ENCODE results near the gene MT1HL1.

The MT1HL1 gene

DNA sequence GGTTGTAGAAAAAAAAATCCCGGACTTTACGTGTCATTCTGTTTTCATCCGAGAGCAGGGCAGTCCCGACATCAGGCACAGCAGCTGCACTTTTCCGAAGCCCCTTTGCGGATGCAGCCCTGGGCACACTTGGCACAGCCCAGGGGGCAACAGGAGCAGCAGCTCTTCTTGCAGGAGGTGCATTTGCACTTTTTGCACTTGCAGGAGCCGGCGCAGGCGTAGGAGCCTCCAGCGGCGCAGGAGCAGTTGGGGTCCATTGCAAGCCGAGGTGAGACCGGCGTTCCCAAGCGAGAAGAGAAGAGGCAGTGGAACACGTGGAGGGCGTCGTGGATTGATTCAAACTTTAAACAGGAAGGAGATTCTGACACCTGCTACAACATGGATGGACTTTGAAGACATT lies at the start of gene MT1HL1:
MT1HL1 (minus strand) TSS at position 326 of the 400 bp plus-strand sequence; CDS start at position 257, 69 bp downstream.
- DNase-seq (ENCODE audit: extremely low read depth in 1 of 2, low read depth in 1 of 2): no peak

DNA sequence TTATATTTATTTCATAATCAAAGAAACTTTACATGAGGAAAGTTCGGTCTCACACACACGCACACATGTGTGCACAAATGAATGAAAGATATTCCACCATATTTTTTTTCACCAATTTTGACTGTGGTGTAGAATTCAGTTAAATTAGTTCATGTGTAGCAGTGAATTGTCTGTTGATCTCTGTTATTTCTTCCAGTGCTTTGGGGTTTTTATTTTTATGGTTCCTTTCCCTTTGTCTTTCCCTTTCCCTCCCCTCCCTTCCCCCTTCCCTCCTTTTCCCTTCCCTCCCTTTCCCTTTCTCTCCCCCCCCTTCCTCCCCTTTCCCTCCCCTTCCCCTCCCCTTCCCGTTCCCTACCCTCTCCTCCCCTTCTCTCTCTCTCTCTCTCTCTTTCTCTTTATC lies 46.7 kb upstream of the MT1HL1 start:
- DNase-seq (ENCODE audit: extremely low read depth in 1 of 2, low read depth in 1 of 2): no peak

DNA sequence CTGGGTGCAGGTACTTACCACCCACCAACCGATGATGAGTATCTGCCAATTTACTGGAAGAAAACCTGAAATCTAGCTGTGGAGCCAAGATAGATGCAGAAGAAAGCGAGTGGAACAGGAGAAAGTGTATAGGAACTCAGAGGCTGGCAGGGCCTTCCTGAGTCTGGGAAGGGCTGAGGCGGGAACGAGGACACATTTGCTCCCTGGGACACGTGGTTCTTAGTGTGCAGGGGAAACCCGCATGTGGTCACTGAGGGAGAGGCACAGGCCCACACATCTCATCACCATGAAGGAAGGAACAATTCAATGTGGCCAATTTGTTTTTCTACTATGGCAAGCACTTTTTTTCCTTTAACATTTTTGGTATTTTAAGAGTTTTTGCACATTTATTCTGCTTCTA lies 45.9 kb upstream of the MT1HL1 start:
- DNase-seq (ENCODE audit: extremely low read depth in 1 of 2, low read depth in 1 of 2): no peak

DNA sequence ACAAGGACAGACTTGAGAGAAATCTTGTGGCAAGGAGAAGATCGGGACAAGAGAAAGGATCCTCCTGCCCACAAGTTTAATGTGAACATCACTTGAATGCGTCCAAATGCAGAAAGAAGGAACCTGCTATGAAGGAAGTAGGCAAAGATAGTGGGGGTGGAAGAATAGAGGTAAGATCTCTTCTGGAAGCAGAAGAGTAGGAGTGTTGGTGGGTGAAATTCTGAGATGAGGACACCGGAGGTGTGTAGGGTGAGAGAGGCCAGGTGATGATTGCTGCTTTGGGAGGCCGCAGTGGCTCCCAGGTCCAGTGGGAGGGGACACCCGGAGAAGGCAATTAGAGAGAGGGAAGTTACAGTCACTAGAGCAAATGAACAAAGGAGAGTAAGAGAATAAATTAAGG lies 44.6 kb upstream of the MT1HL1 start:
- no peak for DNase-seq (ENCODE audit: extremely low read depth in 1 of 2, low read depth in 1 of 2)

DNA sequence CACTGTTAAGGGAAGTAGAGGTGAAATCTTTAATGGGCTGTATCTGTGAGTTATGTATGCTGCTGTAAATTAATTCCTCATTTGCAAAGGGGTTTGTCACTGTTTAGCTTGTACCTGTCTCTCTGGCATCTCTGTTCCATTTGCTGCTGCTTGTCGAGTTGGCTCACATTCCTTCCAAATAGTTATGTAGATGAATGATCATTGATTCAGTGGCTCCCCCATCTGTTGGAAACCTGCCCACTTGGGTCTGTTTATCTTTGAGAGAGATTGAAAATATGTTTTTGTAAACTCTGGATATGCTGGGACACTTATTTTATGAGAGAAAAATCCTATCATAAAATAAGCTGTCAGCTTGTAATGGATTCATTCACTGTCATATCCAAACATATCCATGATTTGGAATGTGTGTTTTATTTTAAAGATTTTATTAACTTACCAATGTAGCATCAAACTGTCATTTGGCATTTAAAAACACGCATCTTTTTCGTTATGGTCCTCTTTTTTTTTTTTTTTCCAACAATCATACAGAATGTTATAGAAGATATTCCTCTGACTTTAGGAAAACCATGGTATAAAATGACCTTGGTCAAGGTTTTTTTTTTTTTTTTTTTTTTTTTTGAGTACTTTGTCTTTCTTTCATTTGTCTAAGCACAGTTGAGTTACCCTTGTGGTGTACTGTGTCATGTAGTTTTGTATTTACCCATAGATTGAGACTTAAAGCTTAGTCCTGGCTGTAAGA lies 41.2 kb upstream of the MT1HL1 start:
- no peak for DNase-seq (ENCODE audit: extremely low read depth in 1 of 2, low read depth in 1 of 2)

DNA sequence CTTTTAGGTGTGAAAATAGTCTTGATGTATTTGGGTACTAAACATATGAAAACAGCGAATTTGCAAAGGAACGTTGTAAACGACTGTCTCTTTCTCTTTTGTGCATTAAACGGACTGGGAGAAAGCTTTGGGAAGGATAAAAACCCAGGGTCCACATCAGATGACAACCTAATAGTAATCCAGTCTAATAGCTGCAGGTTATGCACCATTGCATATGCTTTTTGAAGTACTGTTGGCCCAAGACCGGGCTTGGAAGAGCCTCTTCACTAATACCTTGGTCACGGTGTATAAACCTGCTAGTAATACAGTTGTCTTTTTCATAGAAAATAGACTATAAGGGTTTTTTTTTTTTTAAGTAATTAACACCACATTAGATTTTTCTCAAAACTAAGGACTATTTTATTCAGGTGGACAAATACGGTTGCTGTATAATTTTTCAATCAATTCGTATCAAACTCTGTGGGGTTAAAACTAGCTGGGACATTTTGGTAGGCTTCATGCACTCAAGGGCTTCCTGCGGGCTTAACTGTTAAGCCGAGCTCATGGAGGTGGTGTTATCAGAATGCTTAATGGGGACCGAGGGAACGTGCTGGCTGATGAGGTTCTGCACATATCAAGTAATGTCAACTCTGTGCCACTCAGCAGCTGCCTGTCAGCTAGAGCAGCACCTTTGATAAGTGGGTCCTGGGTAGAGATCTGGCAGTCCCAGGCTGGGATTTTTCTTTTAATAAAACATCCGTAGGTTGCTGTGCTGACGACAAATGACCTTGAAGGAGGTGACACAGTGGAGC lies 39.8 kb upstream of the MT1HL1 start:
- no peak for DNase-seq (ENCODE audit: extremely low read depth in 1 of 2, low read depth in 1 of 2)

DNA sequence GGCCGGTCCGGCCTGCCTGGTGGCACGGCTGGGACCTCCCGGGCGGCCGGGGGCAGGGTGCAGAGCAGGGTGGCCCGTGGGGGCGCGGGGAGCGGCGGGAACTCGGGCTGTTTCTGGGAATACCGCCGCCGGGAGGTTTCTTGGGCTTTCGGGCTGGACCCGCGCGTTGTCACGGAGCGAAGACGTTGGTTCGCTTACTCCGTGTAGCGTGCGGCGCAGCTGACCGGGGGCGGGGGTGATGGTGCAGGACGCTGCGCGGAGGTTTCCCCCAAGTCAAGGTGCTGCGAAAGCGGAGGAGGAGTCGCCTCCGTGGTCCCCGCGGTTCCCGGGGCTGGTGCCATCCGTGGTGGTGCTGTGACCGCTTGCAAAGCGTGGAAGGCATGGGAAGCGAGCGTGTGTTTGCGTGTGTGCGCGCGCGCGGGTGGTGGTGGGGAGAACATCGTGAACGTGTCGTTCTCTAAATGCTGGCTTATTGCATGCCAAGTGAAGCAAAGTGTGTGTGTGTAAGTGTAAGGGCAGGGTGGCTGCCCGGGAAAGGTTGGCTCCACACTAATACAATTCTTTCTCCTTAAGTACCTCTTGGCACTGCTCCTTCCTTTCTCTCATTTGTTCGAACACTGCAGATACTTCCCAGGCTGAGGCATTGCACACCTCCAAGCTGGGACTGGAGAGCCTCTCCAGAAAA lies 38.8 kb upstream of the MT1HL1 start:
- no peak for DNase-seq (ENCODE audit: extremely low read depth in 1 of 2, low read depth in 1 of 2)

DNA sequence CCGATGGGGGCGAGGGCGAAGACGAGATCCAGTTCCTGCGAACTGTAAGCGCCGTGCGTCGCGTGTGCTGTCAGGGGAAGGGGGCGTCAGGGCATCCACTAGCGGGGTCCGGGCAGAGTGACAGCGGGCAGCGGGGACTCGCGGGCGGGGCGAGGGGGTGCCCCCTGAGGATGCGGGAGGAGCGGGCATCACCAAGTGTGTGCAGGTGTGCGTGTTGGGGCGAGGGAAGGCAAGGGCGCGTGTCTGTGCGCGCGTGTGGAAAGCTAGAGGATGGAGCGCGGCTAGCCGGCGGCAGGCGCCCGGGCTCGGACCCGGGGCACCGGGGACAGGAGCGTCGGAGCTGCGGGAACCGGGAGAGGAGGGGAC lies 38.3 kb upstream of the MT1HL1 start:
- no peak for DNase-seq (ENCODE audit: extremely low read depth in 1 of 2, low read depth in 1 of 2)

DNA sequence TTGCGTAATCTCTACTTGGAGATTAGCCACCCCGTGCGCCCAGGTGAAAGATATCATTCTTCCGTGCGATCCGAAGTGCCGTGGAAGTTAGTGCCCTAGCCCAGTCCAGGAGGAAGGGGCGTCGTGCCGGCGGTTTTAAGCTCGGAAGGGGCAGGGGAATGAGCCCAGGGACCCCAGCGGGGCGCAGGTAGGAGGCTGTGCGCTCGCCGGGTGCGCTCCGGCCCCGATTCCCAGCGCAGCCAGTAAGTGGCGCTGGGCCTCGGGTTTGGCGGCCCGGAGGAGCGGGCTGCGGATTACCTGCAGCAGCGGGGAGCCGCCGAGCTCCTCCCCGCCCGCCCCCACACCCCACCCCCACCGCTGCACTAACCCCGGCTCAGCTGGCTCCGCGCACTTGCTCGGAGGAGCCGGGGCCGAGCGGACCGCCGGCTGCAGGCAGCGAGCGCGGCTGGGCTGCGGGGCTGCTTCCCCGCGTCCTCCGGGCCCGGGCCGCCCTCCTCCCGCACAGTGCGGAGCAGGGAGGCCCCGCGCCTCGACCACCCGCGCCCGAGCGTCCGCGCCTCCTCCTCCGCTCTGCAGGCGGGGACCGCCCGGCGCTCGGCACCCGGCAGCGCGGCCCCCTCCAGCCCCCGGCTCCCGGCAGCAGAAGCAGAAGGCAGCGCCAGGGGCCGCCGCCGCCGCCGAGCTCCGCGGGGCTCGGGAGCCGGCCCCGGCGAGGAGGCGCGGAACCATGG lies 37.7 kb upstream of the MT1HL1 start, which contains the start of gene RYR2:
RYR2 (plus strand) TSS at position 390 of the 731 bp plus-strand sequence; CDS start at position 728, 338 bp downstream.
- no peak for DNase-seq (ENCODE audit: extremely low read depth in 1 of 2, low read depth in 1 of 2)

DNA sequence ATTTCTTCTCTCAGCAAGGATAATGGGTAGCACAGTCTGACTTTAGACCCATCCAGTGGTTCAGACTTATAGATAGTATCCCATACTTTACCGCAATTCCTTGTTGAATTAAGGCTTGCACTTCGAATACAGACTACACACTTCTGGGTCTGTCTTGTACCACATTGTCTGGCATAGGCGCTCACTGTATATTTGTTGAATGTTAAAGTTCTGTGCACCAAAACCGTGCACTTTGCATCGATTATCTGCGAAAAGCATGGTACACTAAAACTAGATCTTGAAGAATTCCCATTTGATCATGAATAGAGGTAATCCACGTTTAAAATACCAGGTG lies 37.2 kb upstream of the MT1HL1 start:
- DNase-seq (ENCODE audit: extremely low read depth in 1 of 2, low read depth in 1 of 2): no peak

DNA sequence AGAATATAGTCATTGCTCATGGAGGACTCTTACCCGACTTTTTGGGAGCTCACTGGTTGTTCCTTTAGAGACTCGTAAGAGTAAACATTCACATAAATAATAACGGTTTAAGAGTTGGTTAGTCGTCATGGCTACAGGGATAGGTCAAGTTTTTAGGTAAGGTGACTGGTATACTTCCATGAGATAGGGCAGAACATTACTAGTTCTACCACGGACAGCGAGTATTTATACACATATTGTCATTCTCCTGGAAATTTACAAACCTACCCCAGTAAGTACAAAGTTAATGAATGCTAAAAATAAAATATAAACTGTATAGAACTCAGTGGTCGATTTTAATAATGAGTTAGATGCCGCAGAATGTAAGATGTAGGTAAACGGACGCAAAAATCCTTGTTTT lies 36.6 kb upstream of the MT1HL1 start:
- DNase-seq (ENCODE audit: extremely low read depth in 1 of 2, low read depth in 1 of 2): no peak

DNA sequence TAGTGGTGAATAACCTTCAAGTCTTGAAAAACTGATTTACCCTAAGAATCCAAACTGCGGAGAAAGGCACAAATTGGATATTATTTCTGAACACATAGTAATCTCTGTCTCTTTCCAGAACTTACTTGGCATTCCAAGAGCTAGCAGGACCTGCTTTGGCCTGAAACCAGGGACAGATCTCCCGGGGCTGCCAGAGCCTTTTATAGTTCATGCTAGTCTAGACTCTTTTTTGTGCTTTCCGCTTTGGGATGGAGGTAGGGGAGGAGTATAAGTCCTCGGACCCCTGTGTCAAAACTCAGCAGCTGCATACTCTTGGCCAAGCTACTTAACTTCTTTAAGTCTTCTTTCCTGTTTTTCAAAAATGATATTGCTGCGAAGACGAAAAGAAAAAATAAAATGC lies 34.0 kb upstream of the MT1HL1 start:
- no peak for DNase-seq (ENCODE audit: extremely low read depth in 1 of 2, low read depth in 1 of 2)

DNA sequence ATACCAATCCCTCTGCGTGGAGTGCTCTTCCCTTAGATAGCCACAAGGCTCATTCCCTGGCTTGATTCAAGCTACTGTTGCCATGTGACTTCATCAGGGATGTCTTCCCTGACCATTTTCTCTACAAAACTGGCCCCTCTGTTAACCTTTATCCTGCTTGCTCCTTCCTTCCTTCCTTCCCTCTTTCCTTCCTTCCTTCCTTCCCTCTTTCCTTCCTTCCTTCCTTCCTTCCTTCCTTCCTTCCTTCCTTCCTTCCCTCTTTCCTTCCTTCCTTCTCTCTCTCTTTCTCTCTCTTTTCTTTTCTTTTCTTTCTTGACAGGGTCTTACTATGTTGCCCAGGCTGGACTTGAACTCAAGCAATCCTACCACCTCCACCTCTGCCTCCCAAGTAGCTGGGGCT lies 31.5 kb upstream of the MT1HL1 start:
- no peak for DNase-seq (ENCODE audit: extremely low read depth in 1 of 2, low read depth in 1 of 2)

DNA sequence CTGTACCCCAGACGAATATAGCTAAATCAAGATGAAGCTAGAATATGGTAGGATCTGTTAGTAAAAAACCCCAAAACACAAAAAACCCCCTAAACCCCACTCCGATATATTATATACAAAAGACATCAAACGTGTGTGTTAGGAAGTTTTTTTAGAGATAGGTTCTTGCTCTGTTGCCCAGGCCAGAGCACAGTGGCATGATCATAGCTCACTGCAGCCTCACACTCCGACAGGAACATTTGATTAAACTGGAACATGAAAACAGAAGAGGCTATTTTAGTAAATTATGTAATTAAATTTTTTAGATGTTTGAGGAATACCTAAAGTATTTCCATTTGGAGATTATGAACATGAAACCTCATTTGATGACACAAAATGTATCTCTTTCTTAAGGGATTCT lies 29.6 kb upstream of the MT1HL1 start:
- no peak for DNase-seq (ENCODE audit: extremely low read depth in 1 of 2, low read depth in 1 of 2)

DNA sequence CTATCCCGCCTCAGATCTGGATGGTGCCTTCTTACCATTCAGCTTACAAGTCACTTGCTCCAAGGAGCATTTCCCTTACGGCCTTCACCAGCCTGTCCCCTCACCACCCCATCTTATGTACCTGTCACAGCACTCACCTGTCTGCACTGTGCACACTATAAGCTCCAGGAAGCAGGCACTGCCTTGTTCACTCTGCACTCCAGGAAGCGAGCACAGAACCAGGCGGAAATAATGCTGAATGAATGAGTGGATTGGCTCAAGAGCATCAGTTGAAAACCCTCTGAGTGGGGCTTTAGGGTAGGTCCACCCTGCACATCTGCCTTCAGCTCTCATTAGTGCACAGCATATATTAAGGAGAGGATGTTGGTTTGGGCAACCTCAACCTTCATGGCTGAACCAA lies 28.8 kb upstream of the MT1HL1 start:
- no peak for DNase-seq (ENCODE audit: extremely low read depth in 1 of 2, low read depth in 1 of 2)

DNA sequence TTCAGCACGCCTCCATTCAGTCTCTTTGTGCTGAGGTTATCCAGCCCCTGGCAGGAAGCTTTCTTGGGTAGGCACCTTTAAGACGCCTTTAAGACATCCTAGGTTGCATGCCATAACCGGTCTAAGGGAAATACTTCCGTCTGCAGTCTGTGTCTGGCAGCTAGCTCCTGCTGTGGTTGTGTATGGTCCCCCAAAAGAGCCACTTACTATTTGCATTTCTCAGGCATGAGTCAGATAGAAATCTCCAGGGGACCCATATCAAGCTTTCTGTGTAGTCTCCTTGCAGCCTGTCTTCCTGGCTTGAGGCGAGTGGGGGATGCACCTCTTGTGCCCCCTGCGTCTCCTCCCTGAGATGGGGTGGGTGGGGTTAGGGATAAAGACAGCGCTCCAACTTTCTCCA lies 27.8 kb upstream of the MT1HL1 start:
- no peak for DNase-seq (ENCODE audit: extremely low read depth in 1 of 2, low read depth in 1 of 2)

DNA sequence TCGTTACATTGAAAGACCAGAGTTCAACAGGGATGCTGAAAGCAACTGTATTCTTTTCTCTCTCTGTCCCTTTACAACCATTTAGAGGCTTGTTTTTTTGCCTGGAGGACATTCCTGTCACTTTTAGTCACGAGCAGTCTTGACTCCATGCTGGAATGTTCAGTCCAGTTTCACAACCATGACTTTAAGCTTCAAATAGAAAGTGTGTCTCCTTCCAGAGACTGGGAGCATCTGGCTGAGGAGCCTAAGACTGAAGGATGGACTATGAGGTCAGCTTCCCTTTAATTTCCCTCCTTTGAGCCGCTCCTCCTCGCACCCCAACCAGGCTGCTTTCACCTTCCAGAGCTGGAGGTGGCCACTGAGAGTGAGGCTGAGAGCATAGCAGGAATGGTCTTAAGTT lies 27.2 kb upstream of the MT1HL1 start:
- DNase-seq (ENCODE audit: extremely low read depth in 1 of 2, low read depth in 1 of 2): no peak

DNA sequence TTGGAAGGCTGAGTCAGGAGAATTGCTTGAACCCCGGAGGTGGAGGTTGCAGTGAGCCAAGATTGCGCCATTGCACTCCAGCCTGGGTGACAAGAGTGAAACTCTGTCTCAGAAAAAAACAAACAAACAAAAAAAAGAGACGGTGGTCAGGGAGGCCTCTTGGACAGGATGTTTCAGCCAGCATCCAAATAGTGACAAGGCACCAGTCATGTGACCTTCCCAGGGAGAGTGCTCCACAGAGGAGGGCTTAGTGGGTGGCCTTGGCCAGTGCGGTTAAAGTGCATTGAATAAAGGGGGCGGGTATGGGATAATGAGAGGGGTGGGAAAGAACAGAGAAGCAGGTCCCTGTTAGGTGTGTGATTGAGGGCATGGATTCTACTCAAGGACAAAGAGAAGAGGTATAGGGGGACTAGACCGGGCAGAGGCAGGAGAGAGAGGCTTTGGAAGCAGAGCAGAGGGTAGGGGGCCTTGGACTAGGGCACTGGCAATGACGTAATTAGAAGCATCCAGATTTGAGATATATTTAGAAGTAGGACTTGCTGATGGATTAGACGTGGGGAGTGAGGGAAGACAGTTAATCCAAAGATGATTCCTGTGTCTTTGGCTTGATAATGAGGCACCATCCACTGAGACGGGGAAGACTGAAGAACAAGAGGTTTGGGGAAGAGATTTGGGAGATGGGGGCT lies 25.8 kb upstream of the MT1HL1 start:
- DNase-seq (ENCODE audit: extremely low read depth in 1 of 2, low read depth in 1 of 2): no peak

DNA sequence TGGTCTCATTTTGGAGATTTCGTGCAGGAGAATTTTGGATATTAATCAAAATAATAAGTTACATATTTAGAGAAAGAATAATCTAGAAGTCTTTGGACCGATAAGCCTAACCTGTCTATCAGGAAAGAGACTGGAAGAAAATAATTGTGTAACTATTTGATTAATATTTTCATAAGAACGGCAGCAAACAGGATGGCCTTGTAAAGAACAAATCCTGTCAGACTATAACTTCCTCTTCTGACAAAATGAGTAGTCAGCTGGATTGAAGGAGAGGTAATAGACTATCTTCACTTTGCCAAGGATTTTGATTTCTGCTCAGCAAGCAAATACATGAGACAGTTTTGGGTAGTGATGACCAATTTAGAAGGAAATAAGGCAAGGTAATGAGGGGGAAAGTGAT lies 25.0 kb upstream of the MT1HL1 start:
- DNase-seq (ENCODE audit: extremely low read depth in 1 of 2, low read depth in 1 of 2): no peak

DNA sequence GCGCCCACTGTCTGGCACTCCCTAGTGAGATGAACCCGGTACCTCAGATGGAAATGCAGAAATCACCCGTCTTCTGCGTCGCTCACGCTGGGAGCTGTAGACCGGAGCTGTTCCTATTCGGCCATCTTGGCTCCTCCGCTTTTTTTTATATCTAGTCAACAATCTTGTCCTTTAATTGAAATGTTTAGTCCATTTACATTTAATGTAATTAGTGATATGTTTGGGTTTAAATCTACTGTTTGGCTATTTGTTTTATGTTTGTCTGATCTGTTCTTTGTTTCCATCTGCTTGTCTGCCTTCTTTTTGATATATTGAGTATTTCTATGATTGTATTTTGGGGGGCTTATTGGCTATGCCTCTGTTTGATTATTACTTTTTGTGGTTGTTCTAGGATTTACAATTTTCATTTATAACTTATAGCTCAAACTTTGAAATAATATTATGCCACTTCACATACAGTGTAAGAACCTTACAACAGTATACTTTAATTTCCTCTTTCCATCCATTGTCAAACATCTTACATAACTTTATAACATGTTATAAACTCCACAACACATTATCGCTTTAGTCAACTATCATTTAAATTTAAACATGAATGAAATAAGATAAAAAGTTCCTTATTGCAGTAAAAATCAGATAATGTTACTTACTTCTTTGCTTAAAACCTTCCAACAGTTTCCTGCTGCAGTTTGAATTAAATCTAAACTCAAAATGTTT lies 21.3 kb upstream of the MT1HL1 start:
- no peak for DNase-seq (ENCODE audit: extremely low read depth in 1 of 2, low read depth in 1 of 2)

All from activated CD8-positive, alpha-beta memory T cell treated with anti-CD3 and anti-CD28 coated beads for 1 hour (primary cell).